ENCODE measurements around the gene CNTNAP5. TPM values are rescaled to one million over a fixed set of nuclear protein-coding genes. Genes with fewer than 3 reads are reported as not detected.

Gene CNTNAP5
- total and polyA plus RNA-seq, 2 of the 8 experiments (the other 6 are each of a cell fraction or from before 2014, with no cell fraction given): 0.11 to 0.76 TPM

DNA sequence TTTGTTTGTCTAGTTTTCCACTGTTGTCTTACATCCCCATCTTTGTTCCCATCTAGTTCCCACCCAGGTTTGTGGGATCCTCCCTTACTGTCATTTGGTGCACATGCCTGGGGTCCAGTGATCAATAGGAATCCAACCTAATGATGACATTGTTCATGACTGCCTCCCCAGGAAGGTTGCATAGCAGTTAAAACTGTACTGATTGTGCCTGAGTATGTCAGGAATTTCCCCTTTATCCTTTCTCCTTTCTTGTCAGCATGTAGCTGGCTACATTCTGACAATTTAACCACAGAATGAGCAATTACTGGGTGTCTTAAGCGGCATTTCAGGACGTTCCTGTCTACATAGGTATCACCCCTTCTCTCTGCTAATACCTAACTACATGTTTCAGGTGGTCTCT, 653.0 kb downstream of the CNTNAP5 start:
- POLR2A ChIA-PET (ENCODE audit: partially characterized antibody): no interaction called here
- 84% methylated on average over 2 of the region's 2 CpGs; no CpG with 5 or more reads in 1 of the 2 experiments for whole genome bisulfite sequencing, 2 experiments (ENCODE audit: extremely low coverage in 1 of 2, insufficient coverage in 1 of 2, insufficient read length in 1 of 2, insufficient replicate concordance in 2 of 2, low coverage in 1 of 2, low lambda C conversion rate in 2 of 2, missing lambda C conversion rate in 1 of 2)
- TF ChIP-seq NANOG (IDR thresholded peaks at IDR 0.05; ENCODE audit: insufficient read depth, low read depth, low read length, poor library complexity, severe bottlenecking) (no peak), SP1 (IDR thresholded peaks at IDR 0.05; ENCODE audit: low read depth, low read length) (no peak), EZH2 (IDR thresholded peaks at IDR 0.05; ENCODE audit: low read depth, low read length, severe bottlenecking) (no peak), EGR1 (IDR thresholded peaks at IDR 0.05; ENCODE audit: borderline replicate concordance, low read depth, low read length) (no peak), CREB1 (IDR thresholded peaks at IDR 0.05) (no peak), RBBP5 (IDR thresholded peaks at IDR 0.05; ENCODE audit: borderline replicate concordance, low read depth, low read length) (no peak), POLR2A (IDR thresholded peaks at IDR 0.05; ENCODE audit: control extremely low read depth in 1 of 2, low read depth in 2 of 2, low read length in 2 of 2) (no peak), KDM1A (IDR thresholded peaks at IDR 0.05; ENCODE audit: borderline replicate concordance, low read length) (no peak), BCL11A (IDR thresholded peaks at IDR 0.05; ENCODE audit: low read depth in 2 of 2, low read length in 2 of 2) (no peak), CBX5 (IDR thresholded peaks at IDR 0.05; ENCODE audit: low read depth, low read length) (no peak), GABPA (IDR thresholded peaks at IDR 0.05; ENCODE audit: borderline replicate concordance, insufficient read depth, low read length) (no peak), MAFK (IDR thresholded peaks at IDR 0.05; ENCODE audit: low read depth, low read length) (no peak), RFX5 (IDR thresholded peaks at IDR 0.05; ENCODE audit: borderline replicate concordance, low read depth, low read length) (no peak), SP4 (IDR thresholded peaks at IDR 0.05; ENCODE audit: low read length) (no peak), TAF7 (optimal IDR thresholded peaks at IDR 0.05; ENCODE audit: borderline replicate concordance, low read depth, low read length) (no peak)
- TF ChIP-seq, protein P1, sequence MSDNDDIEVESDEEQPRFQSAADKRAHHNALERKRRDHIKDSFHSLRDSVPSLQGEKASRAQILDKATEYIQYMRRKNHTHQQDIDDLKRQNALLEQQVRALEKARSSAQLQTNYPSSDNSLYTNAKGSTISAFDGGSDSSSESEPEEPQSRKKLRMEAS (IDR thresholded peaks at IDR 0.05): no peak

More for the DNA sequence above, 653.0 kb downstream of the CNTNAP5 start:
- H3K23ac ChIP-seq (ENCODE audit: insufficient read length): no peak overlapping the region
- no peak overlapping the region for H3K27ac ChIP-seq (ENCODE audit: low read depth, low read length)
- H4K20me1 ChIP-seq (replicated peaks in 1 of 2; ENCODE audit: control insufficient read depth in 1 of 2, insufficient read depth in 2 of 2, low read length in 2 of 2): no peaks in the 10 kb centered on the region
- H2AFZ ChIP-seq (ENCODE audit: low read length): no peak overlapping the region
- CTCF ChIA-PET (ENCODE audit: partially characterized antibody): interaction anchor here (1.3 kb wide), 1 partner anchor 128 kb away, joined by 4 read pairs; no protein-coding TSS in a partner anchor
- no peak overlapping the region for H3K4ac ChIP-seq (replicated peaks; ENCODE audit: insufficient read length, low read depth, low read length)
- no peak overlapping the region for H3K4me3 ChIP-seq (ENCODE audit: extremely low read depth in 1 of 4, insufficient read depth in 2 of 4, low read depth in 3 of 4, low read length in 4 of 4)
- no peak overlapping the region for H2AK5ac ChIP-seq (ENCODE audit: low read depth, low read length)
- no peaks in the 10 kb centered on the region for H3K4me1 ChIP-seq (replicated peaks in 1 of 4; ENCODE audit: control insufficient read depth in 3 of 4, insufficient read depth in 4 of 4, low read length in 3 of 4)
- no peaks in the 10 kb centered on the region for H3K79me1 ChIP-seq (ENCODE audit: low read depth, low read length)
- no peak for DNase-seq (ENCODE audit: low read depth in 1 of 2, low spot score in 2 of 2)
- no peak overlapping the region for H4K8ac ChIP-seq (ENCODE audit: extremely low read depth, insufficient read depth, low read length)
- no peaks in the 10 kb centered on the region for H3K79me2 ChIP-seq (ENCODE audit: control insufficient read depth in 1 of 2, insufficient read depth in 2 of 2, low read length in 2 of 2)
- no peak overlapping the region for H2BK15ac ChIP-seq (ENCODE audit: low read length)
- no peaks in the 10 kb centered on the region for H3K27me3 ChIP-seq (replicated peaks in 1 of 4; ENCODE audit: control insufficient read depth in 3 of 4, extremely low read depth in 1 of 4, insufficient read depth in 3 of 4, low read length in 3 of 4)
- H3K14ac ChIP-seq (ENCODE audit: insufficient read length): no peak overlapping the region
- no peak overlapping the region for H4K5ac ChIP-seq (ENCODE audit: insufficient read length, low read depth, low read length)
- no peaks in the 10 kb centered on the region for H3K36me3 ChIP-seq (ENCODE audit: control insufficient read depth in 2 of 4, insufficient read depth in 4 of 4, low read length in 3 of 4)
- H2BK12ac ChIP-seq (ENCODE audit: low read depth, low read length): no peak overlapping the region
- no peak overlapping the region for H2BK5ac ChIP-seq (ENCODE audit: low read depth, low read length)
- H3K4me2 ChIP-seq (ENCODE audit: insufficient read depth in 1 of 2, low read depth in 2 of 2, low read length in 2 of 2): no peak overlapping the region
- H3K9ac ChIP-seq (replicated peaks in 1 of 4; ENCODE audit: extremely low read depth in 1 of 4, low read depth in 3 of 4, low read length in 3 of 4): no peak overlapping the region
- FAIRE-seq: no peak
- no peak overlapping the region for H3K18ac ChIP-seq (ENCODE audit: extremely low read depth, low read length)
- no peak overlapping the region for H2BK120ac ChIP-seq (replicated peaks; ENCODE audit: low read depth, low read length)
- H3K56ac ChIP-seq (replicated peaks; ENCODE audit: insufficient read length, low read depth, low read length): no peak overlapping the region
- H2BK20ac ChIP-seq (ENCODE audit: low read length): no peak overlapping the region
- H3K23me2 ChIP-seq (ENCODE audit: low read depth, low read length): no peaks in the 10 kb centered on the region
- no peaks in the 10 kb centered on the region; a peak in 1 of 4 replicates for H3K9me3 ChIP-seq (ENCODE audit: insufficient read depth in 2 of 2, low read depth in 1 of 2, low read length in 1 of 2)
- no peak overlapping the region for H4K91ac ChIP-seq (replicated peaks; ENCODE audit: insufficient read length, low read length)

Measured in H1 (cell line).